ENCODE data around the gene ITGA1.

ITGA1 gene

DNA sequence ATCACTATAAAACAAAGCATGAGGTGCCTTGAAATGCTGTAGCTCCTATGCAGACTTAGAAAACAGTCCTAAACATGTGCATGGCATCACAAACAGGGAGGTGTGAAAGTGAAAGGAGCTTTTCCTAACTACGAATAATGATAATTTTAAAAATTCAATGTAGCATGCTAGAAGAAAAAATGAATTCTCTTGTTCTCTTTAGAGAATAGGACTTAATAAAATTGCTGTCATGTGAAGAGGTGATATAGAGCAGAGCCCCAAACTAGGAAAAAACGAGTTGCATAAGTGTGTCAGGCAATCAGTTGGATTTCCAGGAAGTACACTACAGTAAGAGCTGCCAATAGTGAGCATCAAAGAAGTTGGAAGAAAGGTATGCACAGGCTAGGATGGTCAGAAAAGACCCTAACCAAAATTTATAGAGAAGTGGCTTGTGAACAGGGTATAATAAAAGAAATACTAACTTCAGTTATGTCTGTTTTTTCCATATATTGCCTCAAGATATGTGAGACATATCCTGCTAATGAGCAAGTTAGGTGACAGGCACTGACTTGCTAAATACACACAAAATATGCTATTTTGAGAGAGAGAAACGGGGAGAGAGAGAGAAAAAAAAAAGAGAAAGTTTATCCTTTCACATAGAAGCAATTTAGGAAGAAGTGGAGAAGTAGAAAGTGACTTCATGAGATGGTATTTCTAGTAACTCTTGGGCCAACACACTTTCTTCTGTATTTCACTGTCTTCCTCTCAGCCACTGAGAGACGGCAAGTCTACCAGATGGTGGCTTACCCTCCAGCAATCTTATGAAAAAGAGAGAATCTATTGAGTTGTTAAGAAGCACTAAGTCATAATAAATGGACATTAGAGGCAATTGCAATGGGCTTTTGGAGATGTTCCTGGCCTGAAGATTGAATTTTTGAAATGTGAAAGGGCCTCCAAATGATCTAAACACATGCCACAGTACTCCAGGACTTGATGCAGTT lies 219.5 kb downstream of the ITGA1 start:
- no peaks in the 10 kb centered on the region for H3K4me1 ChIP-seq (ENCODE audit: insufficient read depth, low read length)
- H3K9me3 ChIP-seq (ENCODE audit: control insufficient read depth, insufficient read depth, low read length), result no peaks in the 10 kb centered on the region
- no peaks in the 10 kb centered on the region for H3K36me3 ChIP-seq (ENCODE audit: insufficient read depth, low read length)
- H3K9ac ChIP-seq (ENCODE audit: low read depth, low read length), result no peak overlapping the region

DNA sequence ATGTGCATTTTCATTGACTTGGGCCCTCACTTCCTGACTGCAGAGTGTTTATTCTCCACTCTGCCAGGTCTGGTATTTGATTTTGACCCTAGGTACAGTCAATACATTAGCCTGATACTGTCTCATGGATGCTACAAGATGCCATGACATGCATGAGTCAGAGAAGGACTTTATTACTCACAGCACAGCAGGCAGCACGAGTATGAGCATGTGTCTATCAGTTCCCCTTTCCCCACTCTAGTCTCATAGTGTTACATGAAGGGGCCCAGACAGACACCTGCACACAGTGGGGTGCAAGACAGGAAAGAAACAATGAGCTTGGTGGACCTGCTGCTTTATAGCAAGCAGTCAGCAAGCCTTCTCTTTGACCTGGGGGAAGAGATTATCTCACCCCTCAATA lies 221.0 kb downstream of the ITGA1 start:
- H3K4me1 ChIP-seq (ENCODE audit: insufficient read depth, low read length), result no peaks in the 10 kb centered on the region
- H3K9me3 ChIP-seq (ENCODE audit: control insufficient read depth, insufficient read depth, low read length), result no peaks in the 10 kb centered on the region
- no peaks in the 10 kb centered on the region for H3K36me3 ChIP-seq (ENCODE audit: insufficient read depth, low read length)
- H3K9ac ChIP-seq (ENCODE audit: low read depth, low read length), result no peak overlapping the region

Data from ES-I3 (cell line).